ENCODE measurements around the gene PLEKHA7. TPM values are rescaled to one million over a fixed set of nuclear protein-coding genes. Genes with fewer than 3 reads are reported as not detected.

The PLEKHA7 gene
- total and polyA plus RNA-seq, 2 of the 13 experiments (the other 11 are each of a cell fraction or from before 2014, with no cell fraction given): 17.5 to 18.7 TPM

GRCh38 chr11:17010851-17011420, 3.3 kb downstream of the PLEKHA7 start:
- CTCF ChIA-PET (ENCODE audit: low intra/inter-chr PET ratio, low total read pairs): no interaction called here
- Histone ChIP-seq H3K27ac (ENCODE audit: extremely low read length, insufficient read depth, low read length) (no peak overlapping the region), H3K27me3 (ENCODE audit: control insufficient read depth in 1 of 2, insufficient read depth in 2 of 2, low read length in 2 of 2) (no peaks in the 10 kb centered on the region), H3K36me3 (replicated peaks in 1 of 2; ENCODE audit: control insufficient read depth in 1 of 2, insufficient read depth in 2 of 2, low read length in 2 of 2) (peaks cover 2 to 4% of the 10 kb centered on the region in 2 experiments; a peak in 3 of 5 replicates), H3K4me3 (replicated peaks in 1 of 3; ENCODE audit: insufficient read depth in 1 of 3, low read depth in 2 of 3, low read length in 3 of 3) (no peak overlapping the region), H3K4me1 (ENCODE audit: insufficient read depth, low read length) (peaks cover 47% of the 10 kb centered on the region), H4K20me1 (ENCODE audit: insufficient read depth, low read length) (peaks cover 11% of the 10 kb centered on the region), H3K79me2 (ENCODE audit: insufficient read depth, low read length) (peaks cover 38% of the 10 kb centered on the region), H2AFZ (ENCODE audit: low read length) (no peak overlapping the region), H3K9me3 (ENCODE audit: low read length) (no peaks in the 10 kb centered on the region), H3K9ac (ENCODE audit: insufficient read depth, low read depth, low read length) (no peak overlapping the region), H3K4me2 (ENCODE audit: low read depth, low read length) (no peak overlapping the region)
- POLR2A ChIA-PET: interaction anchor here (1.2 kb wide), 1 partner anchor 343 kb away, joined by 3 read pairs; no protein-coding TSS in a partner anchor
- BruUV-seq (replicated peaks): no TSS peak
- FAIRE-seq (no peak), DNase-seq (ENCODE audit: low spot score) (no peak), ATAC-seq (no peak)
- in situ Hi-C loops (cut with HindIII; ENCODE audit: extremely low pct_ligation_motif_present, low pct_unique_long_range_greater_than_20kb) (no loop called here), intact Hi-C loops (cut with micrococcal nuclease; ENCODE audit: unreplicated experiment) (loop anchor here (10.0 kb wide), 1 partner anchor 184 kb away; no protein-coding TSS in a partner anchor)
- WGBS (ENCODE audit: low lambda C conversion rate): 92% methylated on average over 6 of the region's 8 CpGs
- TF ChIP-seq TBL1XR1 (IDR thresholded peaks at IDR 0.05; ENCODE audit: borderline replicate concordance, low read length, partially characterized antibody) (no peak), ZNF674 (CRISPR knock-in tag; IDR thresholded peaks at IDR 0.05; ENCODE audit: low read depth) (no peak), ZBTB33 (CRISPR knock-in tag; IDR thresholded peaks at IDR 0.05) (peak; percentile 79)

DNA sequence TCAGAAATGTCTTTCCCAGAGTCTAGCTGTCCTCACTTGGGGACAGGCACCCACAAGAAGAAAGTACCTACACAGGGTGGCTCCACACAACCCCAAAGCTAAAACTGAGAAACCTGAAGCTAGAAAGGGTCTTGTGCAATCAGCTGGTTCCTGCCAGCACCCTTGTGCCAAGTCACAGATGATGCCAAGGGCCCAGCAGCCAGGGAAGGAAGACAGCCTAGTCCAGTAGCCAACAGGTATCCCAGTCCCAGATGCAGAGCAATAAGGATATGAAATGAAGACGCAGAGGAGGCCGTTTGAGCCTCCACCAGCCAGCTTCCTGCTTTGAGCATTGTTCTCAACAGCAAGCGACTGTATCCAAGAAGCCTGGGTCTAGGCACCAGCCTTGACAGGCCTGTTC, 6.1 kb downstream of the PLEKHA7 start:
- in situ Hi-C loops (cut with HindIII; ENCODE audit: extremely low pct_ligation_motif_present, low pct_unique_long_range_greater_than_20kb): no loop called here
- Histone ChIP-seq H3K4me3 (replicated peaks in 1 of 3; ENCODE audit: insufficient read depth in 1 of 3, low read depth in 2 of 3, low read length in 3 of 3) (no peak overlapping the region), H2AFZ (ENCODE audit: low read length) (no peak overlapping the region), H3K9me3 (ENCODE audit: low read length) (no peaks in the 10 kb centered on the region), H4K20me1 (ENCODE audit: insufficient read depth, low read length) (peaks cover 21% of the 10 kb centered on the region), H3K9ac (ENCODE audit: insufficient read depth, low read depth, low read length) (no peak overlapping the region), H3K27me3 (ENCODE audit: control insufficient read depth in 1 of 2, insufficient read depth in 2 of 2, low read length in 2 of 2) (no peaks in the 10 kb centered on the region), H3K4me2 (ENCODE audit: low read depth, low read length) (no peak overlapping the region), H3K36me3 (replicated peaks in 1 of 2; ENCODE audit: control insufficient read depth in 1 of 2, insufficient read depth in 2 of 2, low read length in 2 of 2) (peaks cover 2 to 8% of the 10 kb centered on the region in 2 experiments; a peak in 3 of 5 replicates), H3K79me2 (ENCODE audit: insufficient read depth, low read length) (peaks cover 47% of the 10 kb centered on the region), H3K27ac (ENCODE audit: extremely low read length, insufficient read depth, low read length) (no peak overlapping the region), H3K4me1 (ENCODE audit: insufficient read depth, low read length) (peaks cover 65% of the 10 kb centered on the region)
- intact Hi-C loops (cut with micrococcal nuclease; ENCODE audit: unreplicated experiment): no loop called here
- TF ChIP-seq CEBPB (IDR thresholded peaks at IDR 0.05; ENCODE audit: borderline replicate concordance, low read depth, low read length): 0 out of 2 replicates have a peak, but pooled peaks have one; percentile 11
- no peak for TF ChIP-seq PHF8 (CRISPR knock-in tag; IDR thresholded peaks at IDR 0.05)
- POLR2A ChIA-PET: interaction anchor here (0.8 kb wide), 1 partner anchor 29 kb away, joined by 3 read pairs; no protein-coding TSS in a partner anchor
- no TSS peak for BruUV-seq (replicated peaks)
- WGBS (ENCODE audit: low lambda C conversion rate): 92% methylated on average over 2 of the region's 3 CpGs
- DNase-seq (ENCODE audit: low spot score): no peak
- FAIRE-seq: no peak
- ATAC-seq: no peak
- CTCF ChIA-PET (ENCODE audit: low intra/inter-chr PET ratio, low total read pairs): no interaction called here
